Kidney (tissue), 14 donors: Measurements from ENCODE around the gene CFDP1. TPM values are rescaled to one million over a fixed set of nuclear protein-coding genes. Genes with fewer than 3 reads are reported as not detected.

Experiments used
- DNase-seq, 5 donors: peaks; one replicate each; pipeline ENCODE4 v3.0.0-alpha.2; 2013 to 2020
- FAIRE-seq: peaks from 2 replicates; lab custom pipeline; 2012; peaks lifted over from hg19 to GRCh38; lab: Jason Lieb, UNC
- H3K27ac ChIP-seq, 2 donors: one replicate each; pipeline ENCODE4 v1.7.0; 2013; ENCODE audit warnings: low read depth in 2 of 2, low read length in 2 of 2, inconsistent platforms in 1 of 2
- H3K27me3 ChIP-seq: one replicate; pipeline ENCODE4 v1.7.1; 2013; ENCODE audit warnings: low read length, inconsistent platforms; ENCODE audit not compliant: control insufficient read depth, insufficient read depth
- H3K36me3 ChIP-seq, 3 donors: one replicate each; pipeline versions ENCODE4 v1.7.0 to v1.7.1; 2013; ENCODE audit warnings: low read length in 3 of 3, control low read depth in 1 of 3, inconsistent platforms in 1 of 3; ENCODE audit not compliant: insufficient read depth in 3 of 3, control insufficient read depth in 2 of 3
- H3K4me1 ChIP-seq, 3 donors: one replicate each; pipeline versions ENCODE4 v1.7.0 to v1.7.1; 2013; ENCODE audit warnings: low read length in 3 of 3, inconsistent platforms in 1 of 3, low read depth in 1 of 3; ENCODE audit not compliant: control insufficient read depth in 2 of 3, insufficient read depth in 2 of 3
- H3K4me3 ChIP-seq, 3 donors: one replicate each; pipeline versions ENCODE4 v1.7.0 to v1.8.1; 2013; ENCODE audit warnings: low read length in 3 of 3, control low read depth in 1 of 3, inconsistent platforms in 1 of 3
- H3K9ac ChIP-seq, 3 donors: one replicate each; pipeline versions ENCODE4 v1.7.0 to v1.7.1; 2013; ENCODE audit warnings: low read length in 3 of 3, control low read depth in 1 of 3, inconsistent platforms in 1 of 3
- H3K9me3 ChIP-seq, 3 donors: one replicate each; pipeline versions ENCODE4 v1.7.0 to v1.7.1; 2013; ENCODE audit warnings: low read length in 3 of 3, control low read depth in 1 of 3, inconsistent platforms in 1 of 3; ENCODE audit not compliant: control insufficient read depth in 2 of 3, insufficient read depth in 1 of 3
- intact Hi-C: fragments of 100-400 bp; cut with DNase I; formaldehyde crosslinking; loops from one replicate; pipeline ENCODE4 v1.11.1; 2022
- polyA plus RNA-seq: library from polyadenylated mRNA; stranded (reverse); fragments of 350-450 nt; fragmentation: Illumina TruSeq; extraction: RNeasy Lipid Tissue Mini Kit (QIAGEN cat#74804); gene quantifications from one replicate; pipeline ENCODE4 v1.2.3, GENCODE V29; 2014; ENCODE audit warnings: low read depth, low replicate concordance; ENCODE audit not compliant: insufficient read depth
- total RNA-seq: library from RNA; stranded (reverse); fragmentation: NEBNext Ultra II Directional; extraction: Animal tissue kit (Norgen Biotek cat#: 25700); gene quantifications from one replicate; pipeline ENCODE4 v1.2.1, GENCODE V29; 2021
- TF ChIP-seq, protein P1 (sequence below): IDR thresholded peaks from 3 replicates; pipeline ENCODE4 v1.5.1; 2012; ENCODE audit warnings: mild to moderate bottlenecking, moderate library complexity, borderline replicate concordance; ENCODE audit not compliant: insufficient read depth; ENCODE audit errors: extremely low read depth
- donor health status: control.
- donor health status: control.
- donor health status: control.
- donor health status: control.
- donor health status: control.
- donor health status: DM: yes; HTN: yes; CAD: no.
- donor health status: Normal renal cell carcinoma (clear cell type).

Gene CFDP1
- total and polyA plus RNA-seq, 2 donors from 2014 or later: 53.5 to 148 TPM

DNA sequence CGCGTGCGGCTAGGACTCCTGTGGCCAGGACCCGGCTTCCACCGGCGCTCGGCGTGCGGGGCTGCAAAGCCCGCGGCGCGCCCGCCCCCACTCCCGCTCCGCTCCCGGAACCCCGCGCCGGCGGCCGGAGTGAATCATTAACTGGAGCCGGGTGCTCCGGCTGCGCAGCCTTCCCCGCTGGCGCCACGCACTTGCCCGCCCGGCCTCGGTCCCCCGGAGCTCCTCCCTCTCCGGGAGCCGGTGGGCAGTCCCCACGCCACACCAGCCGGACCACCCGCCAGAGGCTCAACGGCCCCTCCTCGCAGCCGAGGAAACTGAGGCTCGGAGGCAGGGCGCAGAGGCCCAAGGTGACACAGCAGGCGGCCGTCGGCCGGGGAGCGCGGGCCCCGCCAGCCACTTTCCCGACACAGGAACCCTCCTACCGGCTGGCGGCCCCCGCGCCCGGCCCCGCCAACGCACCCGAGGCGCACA lies 182.5 kb downstream of the CFDP1 start:
- Histone ChIP-seq H3K27me3 (no peaks in the 10 kb centered on the region), H3K9me3 (no peaks in the 10 kb centered on the region), H3K4me3 (peak overlapping the region; percentile 46 to 84 (median 53)), H3K4me1 (peaks cover 0 to 76% (median 72%) of the 10 kb centered on the region in 3 donors), H3K27ac (peak overlapping the region; percentile 93 to 97), H3K9ac (peak overlapping the region in 2 of 3 donors; percentile 66 to 91), H3K36me3 (no peaks in the 10 kb centered on the region)
- TF ChIP-seq, protein P1, sequence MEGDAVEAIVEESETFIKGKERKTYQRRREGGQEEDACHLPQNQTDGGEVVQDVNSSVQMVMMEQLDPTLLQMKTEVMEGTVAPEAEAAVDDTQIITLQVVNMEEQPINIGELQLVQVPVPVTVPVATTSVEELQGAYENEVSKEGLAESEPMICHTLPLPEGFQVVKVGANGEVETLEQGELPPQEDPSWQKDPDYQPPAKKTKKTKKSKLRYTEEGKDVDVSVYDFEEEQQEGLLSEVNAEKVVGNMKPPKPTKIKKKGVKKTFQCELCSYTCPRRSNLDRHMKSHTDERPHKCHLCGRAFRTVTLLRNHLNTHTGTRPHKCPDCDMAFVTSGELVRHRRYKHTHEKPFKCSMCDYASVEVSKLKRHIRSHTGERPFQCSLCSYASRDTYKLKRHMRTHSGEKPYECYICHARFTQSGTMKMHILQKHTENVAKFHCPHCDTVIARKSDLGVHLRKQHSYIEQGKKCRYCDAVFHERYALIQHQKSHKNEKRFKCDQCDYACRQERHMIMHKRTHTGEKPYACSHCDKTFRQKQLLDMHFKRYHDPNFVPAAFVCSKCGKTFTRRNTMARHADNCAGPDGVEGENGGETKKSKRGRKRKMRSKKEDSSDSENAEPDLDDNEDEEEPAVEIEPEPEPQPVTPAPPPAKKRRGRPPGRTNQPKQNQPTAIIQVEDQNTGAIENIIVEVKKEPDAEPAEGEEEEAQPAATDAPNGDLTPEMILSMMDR: no peak
- FAIRE-seq (no peak), DNase-seq (peak; percentile 67 to 91 (median 82))
- intact Hi-C loops: no loop called here

DNA sequence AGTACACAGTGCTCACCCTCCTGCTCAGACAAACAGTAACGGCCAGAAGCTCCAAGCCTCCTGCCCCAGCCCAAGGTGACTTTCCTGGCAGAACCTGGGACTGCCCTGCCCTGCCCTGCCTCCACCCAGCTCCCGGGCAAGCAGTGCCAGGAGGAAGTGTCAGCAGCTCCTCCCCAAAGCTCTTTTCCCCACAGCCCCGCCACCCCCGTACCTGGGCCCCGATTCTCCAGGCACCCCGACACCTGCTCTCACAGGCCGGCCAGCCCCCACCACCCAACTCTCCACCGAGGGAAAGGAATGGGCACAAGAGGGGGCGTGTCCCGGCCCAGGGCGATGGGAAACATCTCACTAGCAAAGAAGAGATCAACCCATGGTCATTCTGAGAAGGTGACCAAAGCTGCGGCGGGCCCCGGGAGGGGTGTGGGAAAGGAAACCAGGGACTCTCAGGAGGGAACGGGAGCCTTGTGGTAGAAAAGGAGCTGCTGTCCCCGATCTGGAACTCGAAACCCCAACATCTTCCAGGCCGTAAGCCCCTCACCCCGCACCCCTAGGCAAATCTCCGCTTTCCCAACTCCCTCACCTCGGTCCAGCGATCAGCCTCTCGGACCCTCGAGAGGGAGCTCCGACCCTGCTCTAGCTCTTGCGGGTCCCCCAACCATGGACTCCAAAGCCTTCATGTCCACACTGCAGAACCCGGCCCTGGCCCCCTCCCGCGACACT lies 183.1 kb downstream of the CFDP1 start:
- Histone ChIP-seq H3K9ac (peak overlapping the region; percentile 38 to 91 (median 66)), H3K27ac (peak overlapping the region; percentile 93 to 97), H3K4me3 (peak overlapping the region; percentile 49 to 84 (median 53)), H3K36me3 (no peaks in the 10 kb centered on the region), H3K9me3 (no peaks in the 10 kb centered on the region), H3K4me1 (peaks cover 0 to 77% (median 75%) of the 10 kb centered on the region in 3 donors), H3K27me3 (no peaks in the 10 kb centered on the region)
- intact Hi-C loops: no loop called here
- DNase-seq (peak in 2 of 5 donors; percentile 78 to 87), FAIRE-seq (no peak)
- TF ChIP-seq, protein P1: no peak

DNA sequence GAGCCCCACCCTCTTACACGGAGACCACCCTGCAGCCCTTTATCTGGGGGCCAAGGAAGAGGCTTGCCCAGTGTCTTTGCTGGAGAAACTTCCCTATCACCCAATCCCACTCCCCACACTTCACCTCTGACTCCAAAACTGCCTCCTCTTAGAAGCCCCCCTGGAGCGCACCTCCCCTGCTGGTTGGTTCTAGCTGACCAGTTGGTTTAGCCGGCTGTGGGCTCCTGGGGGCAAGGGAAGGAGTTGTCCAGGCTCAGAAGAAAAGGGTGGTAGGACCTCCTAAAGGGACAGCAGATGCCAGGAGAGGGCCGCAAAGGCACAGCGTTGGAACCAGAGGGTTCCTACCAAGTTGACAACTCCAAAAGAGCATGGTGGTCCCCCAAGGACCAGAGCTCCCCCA lies 183.9 kb downstream of the CFDP1 start:
- FAIRE-seq: no peak
- no peaks in the 10 kb centered on the region for H3K9me3 ChIP-seq
- H3K4me3 ChIP-seq: peak overlapping the region in 2 of 3 donors; percentile 49 to 84
- H3K36me3 ChIP-seq: peaks cover 0 to under 1% (median 0%) of the 10 kb centered on the region in 3 donors
- DNase-seq: no peak
- TF ChIP-seq, protein P1: no peak
- H3K27me3 ChIP-seq: no peaks in the 10 kb centered on the region
- H3K4me1 ChIP-seq: peaks cover 0 to 77% (median 76%) of the 10 kb centered on the region in 3 donors
- peak overlapping the region; percentile 93 to 97 for H3K27ac ChIP-seq
- intact Hi-C loops: no loop called here
- peak overlapping the region in 2 of 3 donors; percentile 39 to 91 for H3K9ac ChIP-seq
